ENCODE results near the gene PIAS4. TPM values are rescaled to one million over a fixed set of nuclear protein-coding genes. Genes with fewer than 3 reads are reported as not detected.

The PIAS4 gene
- total and polyA plus RNA-seq, 9 of the 15 experiments (the other 6 are each of a cell fraction or from before 2014, with no cell fraction given) = 0.27 to 34.9 (median 14.4) TPM

DNA sequence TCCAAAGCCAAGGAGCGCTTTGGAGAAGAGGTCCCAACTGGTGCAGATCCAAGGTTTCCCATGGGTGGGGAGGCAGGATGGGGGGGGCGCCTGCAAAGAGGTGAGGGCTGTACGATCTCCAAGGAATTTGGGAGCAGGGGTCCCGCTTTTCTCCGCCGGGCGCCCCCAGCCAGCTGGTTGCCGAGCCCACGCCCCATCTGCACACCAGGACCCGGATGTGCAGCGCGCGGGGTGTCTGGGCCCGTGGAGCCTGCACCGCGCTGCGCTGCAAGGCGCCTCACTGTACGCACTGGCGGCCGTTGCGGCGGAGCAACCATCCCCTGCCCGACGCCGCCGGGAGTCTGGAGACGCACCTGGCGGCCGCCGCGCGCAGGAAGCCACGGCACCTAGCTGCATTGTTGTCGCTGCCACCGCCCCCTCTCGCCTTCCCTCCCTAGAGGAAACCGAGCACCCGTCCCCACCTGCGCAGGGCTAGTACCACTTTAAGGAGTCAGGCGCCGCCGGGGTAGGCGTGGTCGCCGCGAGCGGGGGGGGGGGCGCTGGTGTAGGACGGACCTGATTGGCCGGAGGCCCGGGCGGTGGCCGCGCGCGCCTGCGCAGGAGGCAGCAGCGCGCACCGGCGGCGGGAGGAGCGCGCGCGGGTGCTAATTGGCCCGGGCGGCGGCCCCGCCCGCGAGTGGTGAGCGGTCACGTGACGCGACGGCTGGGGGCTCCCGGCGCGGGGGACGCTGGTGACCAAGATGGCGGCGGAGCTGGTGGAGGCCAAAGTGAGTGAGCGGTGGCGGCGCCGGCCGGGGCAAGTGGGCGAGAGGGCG lies at the start of gene PIAS4 (continued):
- peak; percentile 84 for TF ChIP-seq HMGN3 (IDR thresholded peaks at IDR 0.05; ENCODE audit: borderline replicate concordance, extremely low read depth, insufficient read length, low read depth, low read length)
- TF ChIP-seq SP1 (CRISPR knock-in tag; IDR thresholded peaks at IDR 0.05) = peak; percentile 90
- TF ChIP-seq KAT7 (CRISPR knock-in tag; IDR thresholded peaks at IDR 0.05; ENCODE audit: borderline replicate concordance) = peak; percentile 56; the same call in 1 of the 2 replicates
- TF ChIP-seq MBD2 (IDR thresholded peaks at IDR 0.05; ENCODE audit: borderline replicate concordance, low read depth) = peak; percentile 36; the same call in 1 of the 2 replicates
- TF ChIP-seq SUPT5H (IDR thresholded peaks at IDR 0.05) = peak; percentile 69
- TF ChIP-seq, protein P1, sequence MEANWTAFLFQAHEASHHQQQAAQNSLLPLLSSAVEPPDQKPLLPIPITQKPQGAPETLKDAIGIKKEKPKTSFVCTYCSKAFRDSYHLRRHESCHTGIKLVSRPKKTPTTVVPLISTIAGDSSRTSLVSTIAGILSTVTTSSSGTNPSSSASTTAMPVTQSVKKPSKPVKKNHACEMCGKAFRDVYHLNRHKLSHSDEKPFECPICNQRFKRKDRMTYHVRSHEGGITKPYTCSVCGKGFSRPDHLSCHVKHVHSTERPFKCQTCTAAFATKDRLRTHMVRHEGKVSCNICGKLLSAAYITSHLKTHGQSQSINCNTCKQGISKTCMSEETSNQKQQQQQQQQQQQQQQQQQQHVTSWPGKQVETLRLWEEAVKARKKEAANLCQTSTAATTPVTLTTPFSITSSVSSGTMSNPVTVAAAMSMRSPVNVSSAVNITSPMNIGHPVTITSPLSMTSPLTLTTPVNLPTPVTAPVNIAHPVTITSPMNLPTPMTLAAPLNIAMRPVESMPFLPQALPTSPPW (CRISPR knock-in tag; IDR thresholded peaks at IDR 0.05) = peak; percentile 100
- TF ChIP-seq GTF2F1 (IDR thresholded peaks at IDR 0.05; ENCODE audit: low read depth, low read length) = no peak
- TF ChIP-seq, protein P2, sequence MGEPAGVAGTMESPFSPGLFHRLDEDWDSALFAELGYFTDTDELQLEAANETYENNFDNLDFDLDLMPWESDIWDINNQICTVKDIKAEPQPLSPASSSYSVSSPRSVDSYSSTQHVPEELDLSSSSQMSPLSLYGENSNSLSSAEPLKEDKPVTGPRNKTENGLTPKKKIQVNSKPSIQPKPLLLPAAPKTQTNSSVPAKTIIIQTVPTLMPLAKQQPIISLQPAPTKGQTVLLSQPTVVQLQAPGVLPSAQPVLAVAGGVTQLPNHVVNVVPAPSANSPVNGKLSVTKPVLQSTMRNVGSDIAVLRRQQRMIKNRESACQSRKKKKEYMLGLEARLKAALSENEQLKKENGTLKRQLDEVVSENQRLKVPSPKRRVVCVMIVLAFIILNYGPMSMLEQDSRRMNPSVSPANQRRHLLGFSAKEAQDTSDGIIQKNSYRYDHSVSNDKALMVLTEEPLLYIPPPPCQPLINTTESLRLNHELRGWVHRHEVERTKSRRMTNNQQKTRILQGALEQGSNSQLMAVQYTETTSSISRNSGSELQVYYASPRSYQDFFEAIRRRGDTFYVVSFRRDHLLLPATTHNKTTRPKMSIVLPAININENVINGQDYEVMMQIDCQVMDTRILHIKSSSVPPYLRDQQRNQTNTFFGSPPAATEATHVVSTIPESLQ (CRISPR knock-in tag; IDR thresholded peaks at IDR 0.05) = peak; percentile 60; the same call in 1 of the 2 replicates
- peak; percentile 98 for TF ChIP-seq CTBP1 (IDR thresholded peaks at IDR 0.05; ENCODE audit: borderline replicate concordance)
- TF ChIP-seq, protein P3, sequence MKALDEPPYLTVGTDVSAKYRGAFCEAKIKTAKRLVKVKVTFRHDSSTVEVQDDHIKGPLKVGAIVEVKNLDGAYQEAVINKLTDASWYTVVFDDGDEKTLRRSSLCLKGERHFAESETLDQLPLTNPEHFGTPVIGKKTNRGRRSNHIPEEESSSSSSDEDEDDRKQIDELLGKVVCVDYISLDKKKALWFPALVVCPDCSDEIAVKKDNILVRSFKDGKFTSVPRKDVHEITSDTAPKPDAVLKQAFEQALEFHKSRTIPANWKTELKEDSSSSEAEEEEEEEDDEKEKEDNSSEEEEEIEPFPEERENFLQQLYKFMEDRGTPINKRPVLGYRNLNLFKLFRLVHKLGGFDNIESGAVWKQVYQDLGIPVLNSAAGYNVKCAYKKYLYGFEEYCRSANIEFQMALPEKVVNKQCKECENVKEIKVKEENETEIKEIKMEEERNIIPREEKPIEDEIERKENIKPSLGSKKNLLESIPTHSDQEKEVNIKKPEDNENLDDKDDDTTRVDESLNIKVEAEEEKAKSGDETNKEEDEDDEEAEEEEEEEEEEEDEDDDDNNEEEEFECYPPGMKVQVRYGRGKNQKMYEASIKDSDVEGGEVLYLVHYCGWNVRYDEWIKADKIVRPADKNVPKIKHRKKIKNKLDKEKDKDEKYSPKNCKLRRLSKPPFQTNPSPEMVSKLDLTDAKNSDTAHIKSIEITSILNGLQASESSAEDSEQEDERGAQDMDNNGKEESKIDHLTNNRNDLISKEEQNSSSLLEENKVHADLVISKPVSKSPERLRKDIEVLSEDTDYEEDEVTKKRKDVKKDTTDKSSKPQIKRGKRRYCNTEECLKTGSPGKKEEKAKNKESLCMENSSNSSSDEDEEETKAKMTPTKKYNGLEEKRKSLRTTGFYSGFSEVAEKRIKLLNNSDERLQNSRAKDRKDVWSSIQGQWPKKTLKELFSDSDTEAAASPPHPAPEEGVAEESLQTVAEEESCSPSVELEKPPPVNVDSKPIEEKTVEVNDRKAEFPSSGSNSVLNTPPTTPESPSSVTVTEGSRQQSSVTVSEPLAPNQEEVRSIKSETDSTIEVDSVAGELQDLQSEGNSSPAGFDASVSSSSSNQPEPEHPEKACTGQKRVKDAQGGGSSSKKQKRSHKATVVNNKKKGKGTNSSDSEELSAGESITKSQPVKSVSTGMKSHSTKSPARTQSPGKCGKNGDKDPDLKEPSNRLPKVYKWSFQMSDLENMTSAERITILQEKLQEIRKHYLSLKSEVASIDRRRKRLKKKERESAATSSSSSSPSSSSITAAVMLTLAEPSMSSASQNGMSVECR (CRISPR knock-in tag; IDR thresholded peaks at IDR 0.05) = peak; percentile 73
- TF ChIP-seq EP400 (IDR thresholded peaks at IDR 0.05) = peak; percentile 80
- peak; percentile 70 for TF ChIP-seq U2AF1 (optimal IDR thresholded peaks at IDR 0.05; ENCODE audit: low read depth, low read length)
- TF ChIP-seq HNRNPK (IDR thresholded peaks at IDR 0.05; ENCODE audit: low read depth, low read length, poor library complexity, severe bottlenecking) = peak; percentile 63
- no peak for TF ChIP-seq ADNP (tag; IDR thresholded peaks at IDR 0.05)
- peak; percentile 42; the same call in 1 of the 2 replicates for TF ChIP-seq ESRRA (IDR thresholded peaks at IDR 0.05; ENCODE audit: borderline replicate concordance, low read depth)
- TF ChIP-seq, protein P4, sequence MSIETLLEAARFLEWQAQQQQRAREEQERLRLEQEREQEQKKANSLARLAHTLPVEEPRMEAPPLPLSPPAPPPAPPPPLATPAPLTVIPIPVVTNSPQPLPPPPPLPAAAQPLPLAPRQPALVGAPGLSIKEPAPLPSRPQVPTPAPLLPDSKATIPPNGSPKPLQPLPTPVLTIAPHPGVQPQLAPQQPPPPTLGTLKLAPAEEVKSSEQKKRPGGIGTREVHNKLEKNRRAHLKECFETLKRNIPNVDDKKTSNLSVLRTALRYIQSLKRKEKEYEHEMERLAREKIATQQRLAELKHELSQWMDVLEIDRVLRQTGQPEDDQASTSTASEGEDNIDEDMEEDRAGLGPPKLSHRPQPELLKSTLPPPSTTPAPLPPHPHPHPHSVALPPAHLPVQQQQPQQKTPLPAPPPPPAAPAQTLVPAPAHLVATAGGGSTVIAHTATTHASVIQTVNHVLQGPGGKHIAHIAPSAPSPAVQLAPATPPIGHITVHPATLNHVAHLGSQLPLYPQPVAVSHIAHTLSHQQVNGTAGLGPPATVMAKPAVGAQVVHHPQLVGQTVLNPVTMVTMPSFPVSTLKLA (conservative IDR thresholded peaks at IDR 0.05) = peak; percentile 79 to 88
- TF ChIP-seq CREBBP (IDR thresholded peaks at IDR 0.05; ENCODE audit: low read depth, low read length) = no peak
- TF ChIP-seq POLR2A (conservative IDR thresholded peaks at IDR 0.05) = peak; percentile 72
